Skeletal muscle tissue (tissue), 4 donors: ENCODE results near the gene TOP3B. TPM values are rescaled to one million over a fixed set of nuclear protein-coding genes. Genes with fewer than 3 reads are reported as not detected.
A peak's percentile ranks its signal among the peaks of the same experiment; 100 is the strongest.

Experiments used
- H3K27ac ChIP-seq: one replicate; pipeline ENCODE4 v1.7.0; 2013; ENCODE audit warnings: mild to moderate bottlenecking, low read depth, low read length, inconsistent platforms
- H3K27me3 ChIP-seq, 3 donors: one replicate each; pipeline ENCODE4 v1.7.0; 2013; ENCODE audit warnings: low read length in 3 of 3; ENCODE audit not compliant: control insufficient read depth in 3 of 3, insufficient read depth in 3 of 3
- H3K36me3 ChIP-seq, 3 donors: one replicate each; pipeline ENCODE4 v1.7.0; 2013; ENCODE audit warnings: low read length in 3 of 3; ENCODE audit not compliant: control insufficient read depth in 3 of 3, insufficient read depth in 3 of 3
- H3K4me1 ChIP-seq, 3 donors: one replicate each; pipeline ENCODE4 v1.7.0; 2013; ENCODE audit warnings: low read length in 3 of 3, mild to moderate bottlenecking in 3 of 3; ENCODE audit not compliant: control insufficient read depth in 3 of 3, insufficient read depth in 3 of 3
- H3K4me3 ChIP-seq, 3 donors: one replicate each; pipeline ENCODE4 v1.7.0; 2013; ENCODE audit warnings: low read length in 3 of 3
- H3K9ac ChIP-seq, 3 donors: one replicate each; pipeline ENCODE4 v1.7.0; 2013; ENCODE audit warnings: low read length in 3 of 3, mild to moderate bottlenecking in 3 of 3, moderate library complexity in 2 of 3, low read depth in 1 of 3
- H3K9me3 ChIP-seq, 3 donors: one replicate each; pipeline ENCODE4 v1.7.0; 2013; ENCODE audit warnings: low read length in 3 of 3; ENCODE audit not compliant: control insufficient read depth in 3 of 3
- total RNA-seq: library from RNA; depleted of rRNA; stranded (reverse); fragments of >200 nt; gene quantifications from one replicate; pipeline ENCODE4 v1.2.3, GENCODE V29; 2014
- donor health status: Osteomylitis.

The TOP3B gene, protein sequence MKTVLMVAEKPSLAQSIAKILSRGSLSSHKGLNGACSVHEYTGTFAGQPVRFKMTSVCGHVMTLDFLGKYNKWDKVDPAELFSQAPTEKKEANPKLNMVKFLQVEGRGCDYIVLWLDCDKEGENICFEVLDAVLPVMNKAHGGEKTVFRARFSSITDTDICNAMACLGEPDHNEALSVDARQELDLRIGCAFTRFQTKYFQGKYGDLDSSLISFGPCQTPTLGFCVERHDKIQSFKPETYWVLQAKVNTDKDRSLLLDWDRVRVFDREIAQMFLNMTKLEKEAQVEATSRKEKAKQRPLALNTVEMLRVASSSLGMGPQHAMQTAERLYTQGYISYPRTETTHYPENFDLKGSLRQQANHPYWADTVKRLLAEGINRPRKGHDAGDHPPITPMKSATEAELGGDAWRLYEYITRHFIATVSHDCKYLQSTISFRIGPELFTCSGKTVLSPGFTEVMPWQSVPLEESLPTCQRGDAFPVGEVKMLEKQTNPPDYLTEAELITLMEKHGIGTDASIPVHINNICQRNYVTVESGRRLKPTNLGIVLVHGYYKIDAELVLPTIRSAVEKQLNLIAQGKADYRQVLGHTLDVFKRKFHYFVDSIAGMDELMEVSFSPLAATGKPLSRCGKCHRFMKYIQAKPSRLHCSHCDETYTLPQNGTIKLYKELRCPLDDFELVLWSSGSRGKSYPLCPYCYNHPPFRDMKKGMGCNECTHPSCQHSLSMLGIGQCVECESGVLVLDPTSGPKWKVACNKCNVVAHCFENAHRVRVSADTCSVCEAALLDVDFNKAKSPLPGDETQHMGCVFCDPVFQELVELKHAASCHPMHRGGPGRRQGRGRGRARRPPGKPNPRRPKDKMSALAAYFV
- total RNA-seq = 14.1 TPM

DNA sequence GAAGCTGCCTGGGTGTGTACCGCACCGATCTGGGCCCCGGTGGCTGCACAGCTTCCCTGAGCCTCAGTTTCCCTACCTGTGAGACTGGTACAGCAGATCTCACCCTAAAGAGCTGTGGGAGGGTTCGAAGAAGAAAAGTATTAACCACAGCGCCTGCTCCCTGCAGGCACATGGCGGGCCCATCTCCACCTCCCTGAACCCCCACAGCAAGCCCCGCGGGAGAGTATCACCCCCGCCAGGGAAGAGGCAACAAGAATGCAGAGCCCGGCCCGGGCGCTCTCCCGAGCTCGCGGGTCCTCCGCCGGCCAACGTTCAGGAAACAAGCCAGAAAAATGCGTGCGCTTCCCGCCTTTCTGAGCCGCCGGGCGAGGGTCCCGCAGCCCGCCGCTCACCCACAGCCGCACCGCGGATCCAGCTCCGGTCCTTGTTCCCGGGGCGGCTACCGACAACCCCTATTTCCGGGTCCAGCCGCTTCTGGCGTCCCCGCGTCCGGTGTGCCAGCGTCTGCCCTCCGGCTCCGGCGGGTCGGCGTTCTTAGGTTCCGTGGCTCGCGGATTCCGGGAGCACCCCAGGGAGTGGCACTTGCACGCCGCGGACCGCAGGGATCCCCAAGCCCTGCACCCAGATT is at the start of gene TOP3B:
TSS of gene TOP3B (minus strand) at position 450 of the 628 bp plus-strand sequence. CDS start 7,078 bp downstream, outside the sequence.
- Histone ChIP-seq H3K36me3 (peaks cover 2 to 11% (median 6%) of the 10 kb centered on the region in 3 donors), H3K4me3 (peak within 1 kb of the TSS; percentile 95 to 96 (median 95)), H3K9ac (peak within 1 kb of the TSS; percentile 94 to 98 (median 98)), H3K27me3 (no peaks in the 10 kb centered on the region), H3K4me1 (peaks cover 9 to 19% (median 10%) of the 10 kb centered on the region in 3 donors), H3K27ac (peak within 1 kb of the TSS; percentile 74), H3K9me3 (no peaks in the 10 kb centered on the region)

DNA sequence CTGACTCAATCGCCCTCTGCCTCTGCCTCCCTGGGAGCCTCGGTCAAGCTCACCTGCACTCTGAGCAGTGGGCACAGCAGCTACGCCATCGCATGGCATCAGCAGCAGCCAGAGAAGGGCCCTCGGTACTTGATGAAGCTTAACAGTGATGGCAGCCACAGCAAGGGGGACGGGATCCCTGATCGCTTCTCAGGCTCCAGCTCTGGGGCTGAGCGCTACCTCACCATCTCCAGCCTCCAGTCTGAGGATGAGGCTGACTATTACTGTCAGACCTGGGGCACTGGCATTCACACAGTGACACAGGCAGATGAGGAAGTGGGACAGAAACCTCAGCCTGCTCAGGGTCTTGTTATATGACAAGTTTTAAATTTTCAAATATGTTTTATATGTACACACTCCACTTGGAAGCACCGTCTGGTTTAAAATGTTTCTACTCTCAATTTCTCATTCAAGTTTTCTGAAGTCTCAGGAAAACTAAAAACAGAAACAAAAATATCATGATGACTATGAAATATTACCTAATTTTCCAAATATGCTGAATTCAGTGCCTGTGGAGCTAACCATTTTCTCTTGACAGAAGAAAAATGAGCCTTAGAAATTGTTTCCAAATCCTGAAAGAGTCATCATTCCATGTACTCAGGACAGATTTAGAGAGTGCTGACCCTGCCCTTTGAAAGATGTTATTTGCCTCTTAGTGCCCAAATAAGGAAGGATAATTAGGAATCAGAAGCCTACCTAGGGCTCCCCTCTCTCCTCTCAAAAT is 48.8 kb upstream of the TOP3B start:
- H3K9ac ChIP-seq = peak overlapping the region in 1 of 3 donors; percentile 30
- peak overlapping the region; percentile 30 for H3K27ac ChIP-seq
- no peak overlapping the region for H3K4me3 ChIP-seq
- no peaks in the 10 kb centered on the region for H3K36me3 ChIP-seq
- H3K27me3 ChIP-seq = peaks cover 0 to 6% (median 4%) of the 10 kb centered on the region in 3 donors
- H3K4me1 ChIP-seq = peaks cover 2 to 9% (median 7%) of the 10 kb centered on the region in 3 donors
- no peaks in the 10 kb centered on the region for H3K9me3 ChIP-seq

DNA sequence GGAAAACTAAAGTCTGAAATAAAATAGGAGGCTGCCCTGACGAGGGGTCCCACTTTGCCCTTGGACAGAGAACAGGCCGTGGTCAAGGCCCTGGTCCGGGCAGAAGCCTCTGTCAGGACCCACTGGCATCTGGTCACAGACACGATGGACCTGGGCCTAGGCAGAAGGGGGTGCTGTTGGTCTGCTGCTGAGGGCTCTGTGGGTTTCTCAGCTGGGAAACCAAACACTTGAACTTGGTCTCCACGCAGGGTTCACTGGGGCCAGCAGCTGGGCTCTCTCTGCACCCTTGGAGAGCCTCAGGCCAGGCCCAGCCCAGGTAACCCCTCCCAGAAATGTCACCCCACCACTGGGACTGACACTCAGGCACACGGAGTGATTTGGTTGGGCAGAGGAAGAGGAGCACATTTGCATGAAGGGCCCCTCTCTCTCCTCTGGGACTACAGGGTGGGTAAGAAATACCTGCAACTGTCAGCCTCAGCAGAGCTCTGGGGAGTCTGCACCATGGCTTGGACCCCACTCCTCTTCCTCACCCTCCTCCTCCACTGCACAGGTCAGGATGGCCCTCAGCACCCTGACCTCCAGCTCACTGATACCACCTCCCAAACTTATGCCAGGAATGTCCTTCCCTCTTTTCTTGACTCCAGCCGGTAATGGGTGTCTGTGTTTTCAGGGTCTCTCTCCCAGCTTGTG is 48.1 kb upstream of the TOP3B start:
- H3K9me3 ChIP-seq = no peaks in the 10 kb centered on the region
- peaks cover 2 to 9% (median 7%) of the 10 kb centered on the region in 3 donors for H3K4me1 ChIP-seq
- peaks cover 0 to 6% (median 4%) of the 10 kb centered on the region in 3 donors for H3K27me3 ChIP-seq
- peak overlapping the region in 1 of 3 donors; percentile 30 for H3K9ac ChIP-seq
- H3K4me3 ChIP-seq = no peak overlapping the region
- peak overlapping the region; percentile 30 for H3K27ac ChIP-seq
- H3K36me3 ChIP-seq = no peaks in the 10 kb centered on the region

DNA sequence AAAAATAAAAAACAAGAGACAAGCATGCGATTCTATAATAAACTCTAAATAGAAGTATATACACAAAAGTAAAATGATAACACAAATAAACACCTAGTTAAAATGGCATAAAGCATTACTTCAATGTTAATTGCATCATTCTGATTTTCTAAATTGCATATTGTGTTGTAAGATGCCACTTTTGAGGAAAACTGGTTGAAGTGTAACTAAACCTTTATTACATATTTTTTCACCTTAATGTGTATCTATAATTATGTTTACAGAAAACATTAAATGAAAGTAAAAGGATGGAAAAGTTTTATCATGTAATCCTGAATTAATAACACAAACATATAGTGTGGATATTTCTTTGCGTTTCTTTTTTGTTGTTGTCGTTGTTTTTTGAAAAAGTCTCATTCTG is 45.4 kb upstream of the TOP3B start:
- H3K4me1 ChIP-seq = peaks cover 2 to 9% (median 7%) of the 10 kb centered on the region in 3 donors
- peaks cover 0 to 6% (median 4%) of the 10 kb centered on the region in 3 donors for H3K27me3 ChIP-seq
- H3K4me3 ChIP-seq = no peak overlapping the region
- H3K36me3 ChIP-seq = no peaks in the 10 kb centered on the region
- H3K9ac ChIP-seq = no peak overlapping the region
- no peak overlapping the region for H3K27ac ChIP-seq
- no peaks in the 10 kb centered on the region for H3K9me3 ChIP-seq

DNA sequence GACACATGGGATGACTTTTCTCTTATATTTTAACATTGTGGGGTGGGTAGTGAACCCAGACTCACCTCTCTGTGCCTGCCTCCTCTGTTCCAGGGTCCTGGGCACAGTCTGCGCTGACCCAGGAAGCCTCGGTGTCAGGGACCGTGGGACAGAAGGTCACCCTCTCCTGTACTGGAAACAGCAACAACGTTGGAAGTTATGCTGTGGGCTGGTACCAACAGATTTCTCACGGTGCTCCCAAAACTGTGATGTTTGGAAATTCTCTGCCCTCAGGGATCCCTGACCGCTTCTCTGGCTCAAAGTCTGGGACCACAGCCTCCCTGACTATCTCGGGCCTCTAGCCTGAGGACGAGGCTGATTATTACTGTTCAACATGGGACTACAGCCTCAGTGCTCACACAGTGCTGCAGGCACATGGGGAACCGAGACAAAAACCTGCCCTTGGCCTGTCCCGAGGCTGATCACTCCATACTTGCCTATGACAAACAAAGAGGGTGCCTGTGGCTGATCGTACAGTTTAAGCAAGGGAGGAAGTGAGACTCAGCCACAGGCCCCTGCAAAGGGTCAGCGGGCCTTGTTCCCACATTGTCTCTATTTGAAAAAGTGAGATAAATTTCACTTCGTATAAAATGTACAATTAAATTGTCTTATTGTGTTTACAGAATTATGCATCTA is 43.7 kb upstream of the TOP3B start:
- H3K36me3 ChIP-seq = no peaks in the 10 kb centered on the region
- peaks cover 2 to 7% (median 6%) of the 10 kb centered on the region in 3 donors for H3K4me1 ChIP-seq
- H3K4me3 ChIP-seq = no peak overlapping the region
- H3K9me3 ChIP-seq = no peaks in the 10 kb centered on the region
- H3K27me3 ChIP-seq = peaks cover 0 to 7% (median 0%) of the 10 kb centered on the region in 3 donors
- H3K9ac ChIP-seq = no peak overlapping the region
- no peak overlapping the region for H3K27ac ChIP-seq

DNA sequence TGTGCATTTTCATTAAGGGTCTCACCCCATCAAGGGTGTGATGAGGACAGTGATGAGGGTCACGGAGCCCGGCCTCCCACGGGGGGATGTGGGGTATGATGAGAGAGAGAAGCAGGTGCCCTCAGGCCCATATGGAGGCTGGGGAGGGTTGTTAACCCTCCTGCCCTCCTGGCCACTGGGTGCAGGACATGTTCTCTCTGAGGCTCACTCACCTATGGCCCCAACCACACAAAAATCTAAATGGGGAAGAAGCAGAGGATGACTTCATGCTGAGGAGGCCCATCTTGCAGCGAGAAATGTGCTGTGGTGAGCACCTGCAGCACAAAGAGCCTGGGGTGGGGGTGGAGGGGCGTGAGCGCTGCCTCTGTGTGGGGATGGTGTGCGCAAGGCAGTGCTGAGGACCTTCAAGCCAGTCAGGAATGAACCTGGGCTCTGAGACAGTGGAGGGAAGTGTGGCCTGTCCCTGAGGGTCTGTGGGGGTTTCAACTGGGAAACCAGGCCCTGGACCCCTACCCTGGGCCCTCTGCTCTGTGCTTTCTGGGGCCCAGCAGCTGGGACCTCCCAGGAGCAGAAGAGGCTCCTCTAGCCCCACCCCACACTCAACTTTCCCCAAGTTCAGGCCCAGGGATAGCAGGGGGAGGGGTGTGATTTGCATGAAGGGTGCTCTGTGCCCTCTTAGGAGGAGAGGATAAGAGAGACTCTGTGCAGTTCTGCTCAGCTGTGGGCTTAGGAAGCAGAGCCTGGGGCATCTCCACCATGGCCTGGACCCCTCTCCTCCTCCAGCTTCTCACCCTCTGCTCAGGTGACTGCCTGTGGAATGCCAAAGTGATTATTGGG is 43.0 kb upstream of the TOP3B start:
- Histone ChIP-seq H3K36me3 (no peaks in the 10 kb centered on the region), H3K9ac (no peak overlapping the region), H3K27me3 (peaks cover 0 to 3% (median 0%) of the 10 kb centered on the region in 3 donors), H3K27ac (no peak overlapping the region), H3K4me3 (no peak overlapping the region), H3K9me3 (no peaks in the 10 kb centered on the region), H3K4me1 (no peaks in the 10 kb centered on the region)

DNA sequence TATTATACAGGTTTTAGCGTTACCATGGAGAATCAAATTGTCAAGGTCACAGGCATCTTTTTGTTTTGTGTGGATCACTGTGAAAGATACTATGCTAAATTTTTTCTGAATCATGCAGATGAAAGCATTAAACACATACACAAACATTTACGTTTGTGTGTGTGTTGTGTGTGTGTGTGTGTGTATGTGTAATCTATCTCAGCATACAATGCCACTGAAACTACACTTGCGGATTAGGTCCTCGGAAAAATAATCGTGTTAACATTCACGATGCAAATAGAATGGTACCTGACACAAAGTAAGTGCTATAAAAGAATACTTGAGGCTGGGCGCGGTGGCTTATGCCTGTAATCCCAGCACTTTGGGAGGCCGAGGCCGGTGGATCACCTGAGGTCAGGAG is 41.9 kb upstream of the TOP3B start:
- H3K27me3 ChIP-seq = peaks cover 0 to 3% (median 0%) of the 10 kb centered on the region in 3 donors
- H3K36me3 ChIP-seq = no peaks in the 10 kb centered on the region

DNA sequence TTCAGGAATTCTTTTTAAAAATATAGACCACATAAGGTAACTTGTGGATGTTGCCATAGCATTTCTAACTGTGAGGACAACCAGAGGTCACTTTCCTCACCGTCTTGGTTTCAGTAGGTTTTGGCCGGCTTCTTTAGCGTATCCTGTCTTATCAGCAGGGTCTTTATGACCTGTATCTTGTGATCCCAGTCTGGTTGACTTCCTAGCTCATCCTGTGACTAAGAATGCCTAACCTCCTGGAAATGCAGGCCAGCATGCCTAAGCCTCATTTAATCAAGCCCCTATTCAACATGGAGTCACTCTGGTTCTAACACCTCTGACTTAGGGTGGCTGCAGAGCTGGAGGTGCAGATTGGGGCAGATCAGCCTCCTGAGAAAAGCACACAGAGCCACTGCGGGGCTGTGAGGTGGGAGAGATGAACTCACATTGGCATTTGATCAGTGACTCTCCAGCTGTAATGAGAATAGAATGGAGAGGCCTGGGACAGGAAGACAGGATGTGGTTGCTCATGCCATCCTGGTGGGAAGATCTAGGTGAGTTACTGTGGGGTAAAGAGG is 41.1 kb upstream of the TOP3B start:
- H3K9ac ChIP-seq = no peak overlapping the region
- H3K4me1 ChIP-seq = no peaks in the 10 kb centered on the region
- peaks cover 0 to 3% (median 0%) of the 10 kb centered on the region in 3 donors for H3K27me3 ChIP-seq
- H3K9me3 ChIP-seq = no peaks in the 10 kb centered on the region
- H3K4me3 ChIP-seq = no peak overlapping the region
- H3K27ac ChIP-seq = no peak overlapping the region
- no peaks in the 10 kb centered on the region for H3K36me3 ChIP-seq

More for the DNA sequence above, 41.9 kb upstream of the TOP3B start:
- H3K9ac ChIP-seq = no peak overlapping the region
- no peaks in the 10 kb centered on the region for H3K9me3 ChIP-seq
- no peaks in the 10 kb centered on the region for H3K4me1 ChIP-seq
- H3K27ac ChIP-seq = no peak overlapping the region
- no peak overlapping the region for H3K4me3 ChIP-seq
